ENCODE data around the gene CXorf58. TPM values are rescaled to one million over a fixed set of nuclear protein-coding genes. Genes with fewer than 3 reads are reported as not detected.
A peak's percentile ranks its signal among the peaks of the same experiment; 100 is the strongest.
"Not testable (repeated sequence)": the region's sequence is repeated elsewhere in the genome, so short reads cannot be mapped to it uniquely, and the experiment has no call there.

The CXorf58 gene
- total and polyA plus RNA-seq, 4 donors, result 0.05 to 0.17 TPM; not detected in 2

DNA sequence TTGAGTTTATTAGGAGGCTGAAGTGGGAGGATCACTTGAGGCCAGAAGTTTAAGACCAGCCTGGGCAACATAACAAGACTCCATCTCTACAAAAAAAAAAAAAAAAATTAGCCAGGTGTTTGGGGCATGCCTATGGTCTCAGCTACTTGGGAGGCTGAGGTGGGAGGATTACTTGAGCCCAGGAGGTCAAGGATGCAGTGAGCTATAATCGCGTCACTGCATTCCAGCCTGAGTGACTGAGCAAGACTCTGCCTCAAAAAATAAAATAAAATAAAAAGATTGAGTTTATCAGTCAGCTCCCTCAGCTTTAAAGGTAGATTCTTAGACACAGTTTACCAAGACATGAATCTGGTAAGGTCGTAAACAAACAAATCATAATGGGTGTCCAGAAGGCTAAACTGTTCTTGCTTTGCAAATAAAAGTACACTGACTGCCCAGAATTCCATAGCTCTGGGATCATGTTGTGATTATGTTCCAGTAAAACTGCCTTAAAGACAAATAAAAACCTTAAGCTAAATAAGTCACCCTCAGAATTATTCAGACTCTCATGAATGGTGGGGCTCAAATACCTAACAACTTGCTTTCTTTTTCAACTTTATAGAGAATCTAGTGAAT, 18.8 kb upstream of the CXorf58 start:
- H3K9me3 ChIP-seq (ENCODE audit: control insufficient read depth in 4 of 4, low read length in 3 of 4), result no peaks in the 10 kb centered on the region
- H3K36me3 ChIP-seq (ENCODE audit: control insufficient read depth in 4 of 4, insufficient read depth in 3 of 4, low read depth in 1 of 4, low read length in 3 of 4), result no peaks in the 10 kb centered on the region
- H3K4me3 ChIP-seq (ENCODE audit: low read depth in 1 of 3, low read length in 3 of 3), result no peak overlapping the region
- TF ChIP-seq RXRA (IDR thresholded peaks at IDR 0.05) (no peak), TAF1 (conservative IDR thresholded peaks at IDR 0.05) (no peak), RAD21 (IDR thresholded peaks at IDR 0.05) (no peak)
- TF ChIP-seq, protein P1, sequence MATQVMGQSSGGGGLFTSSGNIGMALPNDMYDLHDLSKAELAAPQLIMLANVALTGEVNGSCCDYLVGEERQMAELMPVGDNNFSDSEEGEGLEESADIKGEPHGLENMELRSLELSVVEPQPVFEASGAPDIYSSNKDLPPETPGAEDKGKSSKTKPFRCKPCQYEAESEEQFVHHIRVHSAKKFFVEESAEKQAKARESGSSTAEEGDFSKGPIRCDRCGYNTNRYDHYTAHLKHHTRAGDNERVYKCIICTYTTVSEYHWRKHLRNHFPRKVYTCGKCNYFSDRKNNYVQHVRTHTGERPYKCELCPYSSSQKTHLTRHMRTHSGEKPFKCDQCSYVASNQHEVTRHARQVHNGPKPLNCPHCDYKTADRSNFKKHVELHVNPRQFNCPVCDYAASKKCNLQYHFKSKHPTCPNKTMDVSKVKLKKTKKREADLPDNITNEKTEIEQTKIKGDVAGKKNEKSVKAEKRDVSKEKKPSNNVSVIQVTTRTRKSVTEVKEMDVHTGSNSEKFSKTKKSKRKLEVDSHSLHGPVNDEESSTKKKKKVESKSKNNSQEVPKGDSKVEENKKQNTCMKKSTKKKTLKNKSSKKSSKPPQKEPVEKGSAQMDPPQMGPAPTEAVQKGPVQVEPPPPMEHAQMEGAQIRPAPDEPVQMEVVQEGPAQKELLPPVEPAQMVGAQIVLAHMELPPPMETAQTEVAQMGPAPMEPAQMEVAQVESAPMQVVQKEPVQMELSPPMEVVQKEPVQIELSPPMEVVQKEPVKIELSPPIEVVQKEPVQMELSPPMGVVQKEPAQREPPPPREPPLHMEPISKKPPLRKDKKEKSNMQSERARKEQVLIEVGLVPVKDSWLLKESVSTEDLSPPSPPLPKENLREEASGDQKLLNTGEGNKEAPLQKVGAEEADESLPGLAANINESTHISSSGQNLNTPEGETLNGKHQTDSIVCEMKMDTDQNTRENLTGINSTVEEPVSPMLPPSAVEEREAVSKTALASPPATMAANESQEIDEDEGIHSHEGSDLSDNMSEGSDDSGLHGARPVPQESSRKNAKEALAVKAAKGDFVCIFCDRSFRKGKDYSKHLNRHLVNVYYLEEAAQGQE (IDR thresholded peaks at IDR 0.05), result no peak
- TF ChIP-seq, protein P2, sequence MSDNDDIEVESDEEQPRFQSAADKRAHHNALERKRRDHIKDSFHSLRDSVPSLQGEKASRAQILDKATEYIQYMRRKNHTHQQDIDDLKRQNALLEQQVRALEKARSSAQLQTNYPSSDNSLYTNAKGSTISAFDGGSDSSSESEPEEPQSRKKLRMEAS (IDR thresholded peaks at IDR 0.05), result no peak
- no peak overlapping the region for H3K9ac ChIP-seq (ENCODE audit: low read depth in 1 of 2, low read length in 2 of 2)
- no peak for DNase-seq (ENCODE audit: low spot score)
- no peaks in the 10 kb centered on the region for H3K27me3 ChIP-seq (ENCODE audit: control insufficient read depth in 4 of 4, insufficient read depth in 4 of 4, low read length in 3 of 4)
- 71% methylated on average over 3 of the region's 3 CpGs for WGBS
- peak overlapping the region in 1 of 2 donors; percentile 12 for H3K27ac ChIP-seq (ENCODE audit: low read depth in 1 of 2, low read length in 2 of 2)
- H3K4me1 ChIP-seq (ENCODE audit: control insufficient read depth in 4 of 4, insufficient read depth in 4 of 4, low read length in 3 of 4), result peaks cover 0 to 5% (median under 1%) of the 10 kb centered on the region in 4 donors

DNA sequence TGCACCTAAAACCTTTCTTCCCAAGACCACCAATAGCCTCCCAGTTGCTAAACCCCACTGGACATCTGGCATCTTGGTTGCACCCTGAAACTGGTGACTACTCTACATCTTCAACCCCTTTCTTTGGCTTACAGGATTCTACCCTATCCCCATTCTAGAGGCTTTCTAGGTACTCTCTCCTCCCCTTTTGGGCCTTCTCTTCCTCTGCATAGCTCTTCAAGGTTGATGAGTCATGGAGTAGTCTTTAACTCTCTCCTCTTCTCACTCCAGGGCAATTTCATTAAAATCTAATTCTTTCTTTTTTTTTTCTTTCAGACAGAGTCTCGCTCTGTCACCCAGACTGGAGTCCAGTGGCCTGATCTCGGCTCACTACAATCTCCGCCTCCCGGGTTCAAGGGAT, 16.9 kb upstream of the CXorf58 start:
- 98% methylated on average over 4 of the region's 4 CpGs for WGBS
- TF ChIP-seq SP1 (IDR thresholded peaks at IDR 0.05) (no peak), RXRA (IDR thresholded peaks at IDR 0.05) (no peak), EGR1 (IDR thresholded peaks at IDR 0.05; ENCODE audit: low read depth in 2 of 2) (no peak), TAF1 (conservative IDR thresholded peaks at IDR 0.05) (no peak), FOXA1 (IDR thresholded peaks at IDR 0.05) (no peak), JUND (IDR thresholded peaks at IDR 0.05) (no peak)
- TF ChIP-seq, protein P3, sequence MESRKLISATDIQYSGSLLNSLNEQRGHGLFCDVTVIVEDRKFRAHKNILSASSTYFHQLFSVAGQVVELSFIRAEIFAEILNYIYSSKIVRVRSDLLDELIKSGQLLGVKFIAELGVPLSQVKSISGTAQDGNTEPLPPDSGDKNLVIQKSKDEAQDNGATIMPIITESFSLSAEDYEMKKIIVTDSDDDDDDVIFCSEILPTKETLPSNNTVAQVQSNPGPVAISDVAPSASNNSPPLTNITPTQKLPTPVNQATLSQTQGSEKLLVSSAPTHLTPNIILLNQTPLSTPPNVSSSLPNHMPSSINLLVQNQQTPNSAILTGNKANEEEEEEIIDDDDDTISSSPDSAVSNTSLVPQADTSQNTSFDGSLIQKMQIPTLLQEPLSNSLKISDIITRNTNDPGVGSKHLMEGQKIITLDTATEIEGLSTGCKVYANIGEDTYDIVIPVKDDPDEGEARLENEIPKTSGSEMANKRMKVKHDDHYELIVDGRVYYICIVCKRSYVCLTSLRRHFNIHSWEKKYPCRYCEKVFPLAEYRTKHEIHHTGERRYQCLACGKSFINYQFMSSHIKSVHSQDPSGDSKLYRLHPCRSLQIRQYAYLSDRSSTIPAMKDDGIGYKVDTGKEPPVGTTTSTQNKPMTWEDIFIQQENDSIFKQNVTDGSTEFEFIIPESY (IDR thresholded peaks at IDR 0.05), result no peak
- TF ChIP-seq, protein P4, sequence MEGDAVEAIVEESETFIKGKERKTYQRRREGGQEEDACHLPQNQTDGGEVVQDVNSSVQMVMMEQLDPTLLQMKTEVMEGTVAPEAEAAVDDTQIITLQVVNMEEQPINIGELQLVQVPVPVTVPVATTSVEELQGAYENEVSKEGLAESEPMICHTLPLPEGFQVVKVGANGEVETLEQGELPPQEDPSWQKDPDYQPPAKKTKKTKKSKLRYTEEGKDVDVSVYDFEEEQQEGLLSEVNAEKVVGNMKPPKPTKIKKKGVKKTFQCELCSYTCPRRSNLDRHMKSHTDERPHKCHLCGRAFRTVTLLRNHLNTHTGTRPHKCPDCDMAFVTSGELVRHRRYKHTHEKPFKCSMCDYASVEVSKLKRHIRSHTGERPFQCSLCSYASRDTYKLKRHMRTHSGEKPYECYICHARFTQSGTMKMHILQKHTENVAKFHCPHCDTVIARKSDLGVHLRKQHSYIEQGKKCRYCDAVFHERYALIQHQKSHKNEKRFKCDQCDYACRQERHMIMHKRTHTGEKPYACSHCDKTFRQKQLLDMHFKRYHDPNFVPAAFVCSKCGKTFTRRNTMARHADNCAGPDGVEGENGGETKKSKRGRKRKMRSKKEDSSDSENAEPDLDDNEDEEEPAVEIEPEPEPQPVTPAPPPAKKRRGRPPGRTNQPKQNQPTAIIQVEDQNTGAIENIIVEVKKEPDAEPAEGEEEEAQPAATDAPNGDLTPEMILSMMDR (IDR thresholded peaks at IDR 0.05; ENCODE audit: low read depth, low read length, missing input control), result no peak
- TF ChIP-seq, protein P1 (IDR thresholded peaks at IDR 0.05), result no peak

DNA sequence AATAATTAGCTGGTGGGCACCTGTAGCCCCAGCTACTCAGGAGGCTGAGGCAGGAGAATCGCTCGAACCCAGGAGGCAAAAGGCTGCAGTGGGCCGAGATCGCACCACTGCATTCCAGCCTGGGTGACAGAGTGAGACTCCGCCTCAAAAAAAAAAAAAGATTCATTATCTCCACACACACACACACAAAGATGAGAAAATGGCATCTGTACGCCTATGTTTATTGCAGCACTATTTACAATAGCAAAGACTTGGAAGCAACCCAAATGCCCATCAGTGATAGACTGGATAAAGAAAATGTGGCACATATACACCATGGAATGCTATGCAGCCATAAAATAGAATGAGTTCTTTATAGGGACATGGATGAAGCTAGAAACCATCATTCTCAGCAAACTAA, 12.8 kb upstream of the CXorf58 start:
- not testable (repeated sequence) for H3K27ac ChIP-seq (ENCODE audit: low read depth in 1 of 2, low read length in 2 of 2); DNase-seq (ENCODE audit: low spot score); H3K9me3 ChIP-seq (ENCODE audit: control insufficient read depth in 4 of 4, low read length in 3 of 4); H3K4me1 ChIP-seq (ENCODE audit: control insufficient read depth in 4 of 4, insufficient read depth in 4 of 4, low read length in 3 of 4); H3K27me3 ChIP-seq (ENCODE audit: control insufficient read depth in 4 of 4, insufficient read depth in 4 of 4, low read length in 3 of 4); H3K9ac ChIP-seq (ENCODE audit: low read depth in 1 of 2, low read length in 2 of 2); H3K36me3 ChIP-seq (ENCODE audit: control insufficient read depth in 4 of 4, insufficient read depth in 3 of 4, low read depth in 1 of 4, low read length in 3 of 4); H3K4me3 ChIP-seq (ENCODE audit: low read depth in 1 of 3, low read length in 3 of 3)
- WGBS, result 92% methylated on average over 6 of the region's 6 CpGs

More for the DNA sequence above, 16.9 kb upstream of the CXorf58 start:
- no peak overlapping the region for H3K27ac ChIP-seq (ENCODE audit: low read depth in 1 of 2, low read length in 2 of 2)
- no peaks in the 10 kb centered on the region for H3K27me3 ChIP-seq (ENCODE audit: control insufficient read depth in 4 of 4, insufficient read depth in 4 of 4, low read length in 3 of 4)
- H3K36me3 ChIP-seq (ENCODE audit: control insufficient read depth in 4 of 4, insufficient read depth in 3 of 4, low read depth in 1 of 4, low read length in 3 of 4), result no peaks in the 10 kb centered on the region
- H3K4me1 ChIP-seq (ENCODE audit: control insufficient read depth in 4 of 4, insufficient read depth in 4 of 4, low read length in 3 of 4), result peaks cover 0 to 5% (median under 1%) of the 10 kb centered on the region in 4 donors
- no peak overlapping the region for H3K4me3 ChIP-seq (ENCODE audit: low read depth in 1 of 3, low read length in 3 of 3)
- no peak overlapping the region for H3K9ac ChIP-seq (ENCODE audit: low read depth in 1 of 2, low read length in 2 of 2)
- H3K9me3 ChIP-seq (ENCODE audit: control insufficient read depth in 4 of 4, low read length in 3 of 4), result no peaks in the 10 kb centered on the region
- no peak for DNase-seq (ENCODE audit: low spot score)

DNA sequence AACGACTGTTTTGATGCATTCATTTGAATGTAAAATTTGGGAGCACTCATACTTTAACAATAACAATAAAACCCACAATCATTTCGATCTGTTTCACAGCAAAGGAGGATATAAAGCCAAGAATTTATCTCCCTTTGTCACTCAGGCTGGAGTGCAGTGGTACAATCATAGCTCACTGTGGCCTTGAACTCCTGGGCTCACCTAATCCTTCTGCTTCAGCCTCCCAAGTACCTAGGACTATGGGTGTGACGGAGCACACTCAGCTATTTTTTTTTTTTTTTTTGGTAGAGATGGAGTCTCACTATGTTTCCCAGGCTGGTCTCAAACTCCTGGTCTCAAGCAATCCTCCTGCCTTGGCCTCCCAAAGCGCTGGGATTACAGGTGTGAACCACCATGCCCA, 11.3 kb upstream of the CXorf58 start:
- not testable (repeated sequence) for H3K9ac ChIP-seq (ENCODE audit: low read depth in 1 of 2, low read length in 2 of 2); H3K9me3 ChIP-seq (ENCODE audit: control insufficient read depth in 4 of 4, low read length in 3 of 4); H3K27me3 ChIP-seq (ENCODE audit: control insufficient read depth in 4 of 4, insufficient read depth in 4 of 4, low read length in 3 of 4); H3K36me3 ChIP-seq (ENCODE audit: control insufficient read depth in 4 of 4, insufficient read depth in 3 of 4, low read depth in 1 of 4, low read length in 3 of 4); DNase-seq (ENCODE audit: low spot score); H3K4me1 ChIP-seq (ENCODE audit: control insufficient read depth in 4 of 4, insufficient read depth in 4 of 4, low read length in 3 of 4); H3K4me3 ChIP-seq (ENCODE audit: low read depth in 1 of 3, low read length in 3 of 3); H3K27ac ChIP-seq (ENCODE audit: low read depth in 1 of 2, low read length in 2 of 2)
- 88% methylated on average over 4 of the region's 4 CpGs for WGBS
